ELF-1 (cell line): ENCODE measurements around the gene RNF167.

Experiments
- DNase-seq: peaks from one replicate; pipeline ENCODE4 v3.0.0-alpha.2; 2016; ENCODE audit warnings: low read depth, low spot score

RNF167 gene

DNA sequence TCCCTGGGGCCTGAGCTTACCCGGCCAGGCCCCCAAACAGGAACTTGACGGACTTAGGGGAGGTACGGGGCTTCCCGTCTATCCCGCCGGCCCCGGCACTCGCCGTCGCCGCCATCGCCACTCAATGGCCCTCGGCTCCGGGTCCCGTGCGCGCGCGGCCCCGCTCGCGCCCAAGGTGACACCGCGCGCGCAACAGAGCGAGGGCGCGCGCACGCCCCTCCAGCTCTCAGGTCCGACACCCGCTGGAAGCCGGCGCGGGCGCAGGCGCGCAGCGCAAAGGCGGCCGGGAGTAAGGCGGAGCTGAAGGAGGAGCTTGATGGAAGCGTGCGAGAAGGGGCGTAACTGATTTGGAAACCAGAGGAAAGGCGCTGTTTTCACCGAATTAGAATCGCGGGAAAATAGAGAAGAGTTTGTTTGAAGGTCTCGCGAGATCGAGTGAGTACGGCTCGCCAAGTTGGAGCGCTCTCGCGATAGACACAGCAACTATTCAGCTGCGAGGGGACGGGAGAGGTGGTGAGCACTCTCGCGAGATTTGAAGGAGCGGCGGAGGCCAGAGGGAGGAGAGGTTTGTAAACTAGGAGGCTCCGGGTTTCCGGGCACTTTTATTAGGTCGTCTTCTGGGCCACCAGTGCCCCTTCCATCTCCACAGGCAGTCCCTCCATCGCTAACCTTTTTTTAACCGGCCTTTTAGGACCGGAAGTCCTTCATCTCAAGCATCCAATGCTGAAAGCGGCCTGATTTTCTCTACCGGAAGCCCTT lies at the start of gene RNF167, which contains the start of gene SLC25A11:
Gene RNF167 (plus strand): TSS at position 473 of the 759 bp plus-strand sequence. CDS start 642 bp downstream, outside the sequence.
Gene SLC25A11 (minus strand): TSS at position 251 of the 759 bp plus-strand sequence. CDS start 136 bp downstream, at position 115.
- DNase-seq = peak; percentile 99

DNA sequence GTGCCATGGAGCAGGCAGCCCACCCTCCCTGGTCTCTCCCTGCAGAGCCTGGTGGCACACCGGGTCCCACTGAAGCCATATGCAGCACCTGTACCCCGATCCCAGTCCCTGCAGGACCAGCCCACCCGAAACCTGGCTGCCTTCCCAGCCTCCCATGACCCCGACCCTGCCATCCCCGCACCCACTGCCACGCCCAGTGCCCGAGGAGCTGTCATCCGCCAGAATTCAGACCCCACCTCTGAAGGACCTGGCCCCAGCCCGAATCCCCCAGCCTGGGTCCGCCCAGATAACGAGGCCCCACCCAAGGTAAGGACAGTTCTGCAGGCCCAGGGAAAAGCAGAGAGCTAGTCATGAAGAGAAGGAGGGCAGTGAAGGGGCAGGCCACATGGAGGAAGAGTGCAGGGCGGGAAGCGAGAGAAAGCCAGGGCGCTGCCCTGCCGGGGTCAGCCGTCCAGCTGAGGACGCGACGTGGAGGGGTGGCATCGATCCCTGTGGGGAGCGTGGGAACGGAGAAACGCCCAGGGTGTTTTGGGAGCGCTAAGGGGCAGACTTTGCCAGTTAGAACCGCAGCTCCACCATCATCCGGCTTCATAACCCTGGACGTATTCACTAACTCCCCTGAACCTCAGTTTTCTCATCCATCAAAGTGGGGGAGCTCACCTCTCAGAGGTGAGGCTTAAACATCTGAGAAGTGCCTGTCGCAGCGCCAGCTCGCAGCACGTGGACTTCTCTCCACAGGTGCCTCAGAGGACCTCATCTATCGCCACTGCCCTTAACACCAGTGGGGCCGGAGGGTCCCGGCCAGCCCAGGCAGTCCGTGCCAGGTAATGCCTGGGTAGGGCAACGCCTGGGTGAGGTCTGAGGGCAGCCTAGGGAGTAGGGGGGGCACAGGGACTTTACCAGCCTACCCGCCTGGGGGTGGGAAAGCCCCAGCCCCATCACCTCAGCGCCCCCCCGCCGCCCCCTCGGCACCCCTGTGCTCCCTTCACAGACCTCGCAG lies 48.4 kb upstream of the RNF167 start:
- DNase-seq = no peak

DNA sequence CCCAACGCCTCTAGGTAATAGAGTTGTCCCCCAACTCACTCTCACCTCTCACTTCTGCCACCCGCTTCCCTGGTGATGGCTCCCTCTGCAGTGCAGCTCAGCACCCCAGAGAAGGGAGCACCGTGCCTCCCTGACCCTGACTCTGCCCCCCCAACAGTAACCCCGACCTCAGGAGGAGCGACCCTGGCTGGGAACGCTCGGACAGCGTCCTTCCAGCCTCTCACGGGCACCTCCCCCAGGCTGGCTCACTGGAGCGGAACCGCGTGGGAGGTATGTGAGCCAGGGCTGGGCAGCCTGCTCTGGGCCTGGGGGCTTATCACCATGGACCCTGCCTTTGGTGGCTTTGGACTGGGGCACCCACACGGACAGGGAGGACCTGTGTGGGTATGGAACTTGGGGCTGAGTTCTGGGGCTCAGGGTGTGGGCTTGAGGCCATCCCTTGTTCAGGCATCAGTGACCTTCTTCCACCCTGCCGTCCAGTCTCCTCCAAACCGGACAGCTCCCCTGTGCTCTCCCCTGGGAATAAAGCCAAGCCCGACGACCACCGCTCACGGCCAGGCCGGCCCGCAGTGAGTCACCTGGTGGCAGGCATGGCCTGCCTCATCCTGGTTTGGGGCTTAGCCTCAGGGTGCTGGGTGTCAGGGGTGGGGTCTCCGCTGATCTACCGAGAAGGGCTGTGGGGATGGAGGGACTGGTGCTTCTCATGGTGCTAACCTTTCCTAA lies 47.4 kb upstream of the RNF167 start:
- DNase-seq = no peak

DNA sequence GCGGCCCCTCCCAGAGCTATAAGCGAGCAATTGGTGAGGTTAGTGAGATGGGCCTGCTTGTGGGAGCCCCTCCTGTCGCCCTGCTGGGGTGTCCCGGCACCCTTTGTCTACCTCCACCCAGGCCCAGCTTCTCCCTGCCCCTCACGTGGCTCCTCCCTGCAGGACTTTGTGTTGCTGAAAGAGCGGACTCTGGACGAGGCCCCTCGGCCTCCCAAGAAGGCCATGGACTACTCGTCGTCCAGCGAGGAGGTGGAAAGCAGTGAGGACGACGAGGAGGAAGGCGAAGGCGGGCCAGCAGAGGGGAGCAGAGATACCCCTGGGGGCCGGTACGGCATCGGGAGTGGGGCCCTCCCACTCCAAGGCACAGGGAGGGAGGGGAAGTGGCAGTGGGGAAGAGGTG lies 46.8 kb upstream of the RNF167 start:
- DNase-seq = no peak

DNA sequence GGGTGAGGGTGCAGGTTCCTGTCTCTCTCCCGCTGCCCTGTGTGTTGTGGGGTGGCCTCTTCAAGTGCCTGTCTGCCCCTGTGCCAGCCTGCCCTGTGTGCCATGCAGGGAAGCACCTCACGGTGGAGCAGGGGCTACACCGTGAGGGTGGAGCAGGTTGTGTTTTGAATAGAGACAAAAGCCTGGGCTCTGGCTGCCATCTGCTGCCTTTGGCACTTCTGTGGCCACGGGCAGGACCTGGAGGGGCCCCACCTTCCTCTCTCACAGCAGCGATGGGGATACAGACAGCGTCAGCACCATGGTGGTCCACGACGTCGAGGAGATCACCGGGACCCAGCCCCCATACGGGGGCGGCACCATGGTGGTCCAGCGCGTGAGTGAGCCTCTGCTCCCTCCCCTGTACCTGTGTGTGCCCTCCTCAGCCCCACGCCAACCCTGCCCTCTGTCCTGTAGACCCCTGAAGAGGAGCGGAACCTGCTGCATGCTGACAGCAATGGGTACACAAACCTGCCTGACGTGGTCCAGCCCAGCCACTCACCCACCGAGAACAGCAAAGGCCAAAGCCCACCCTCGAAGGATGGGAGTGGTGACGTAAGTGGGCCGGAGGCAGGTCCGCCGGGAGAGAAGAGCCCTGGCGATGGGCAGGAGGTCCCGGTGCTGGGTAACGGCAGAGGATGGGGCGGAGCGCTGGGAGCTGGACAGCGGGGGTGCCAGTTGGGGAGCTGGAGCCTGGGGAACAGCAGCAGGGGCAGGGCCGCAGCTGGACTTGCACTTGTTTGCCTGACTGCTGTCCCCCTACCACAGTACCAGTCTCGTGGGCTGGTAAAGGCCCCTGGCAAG lies 46.1 kb upstream of the RNF167 start:
- DNase-seq = no peak

DNA sequence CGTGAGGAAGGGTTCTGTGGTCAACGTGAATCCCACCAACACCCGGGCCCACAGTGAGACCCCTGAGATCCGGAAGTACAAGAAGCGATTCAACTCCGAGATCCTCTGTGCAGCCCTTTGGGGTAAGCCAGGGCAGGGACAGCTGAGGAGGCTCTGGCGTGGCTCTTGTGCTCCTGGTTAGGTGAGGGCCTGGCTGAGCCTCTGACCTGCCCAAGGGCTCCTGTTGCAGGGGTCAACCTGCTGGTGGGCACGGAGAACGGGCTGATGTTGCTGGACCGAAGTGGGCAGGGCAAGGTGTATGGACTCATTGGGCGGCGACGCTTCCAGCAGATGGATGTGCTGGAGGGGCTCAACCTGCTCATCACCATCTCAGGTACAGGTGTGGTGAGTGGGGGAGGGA lies 44.9 kb upstream of the RNF167 start:
- DNase-seq = no peak

DNA sequence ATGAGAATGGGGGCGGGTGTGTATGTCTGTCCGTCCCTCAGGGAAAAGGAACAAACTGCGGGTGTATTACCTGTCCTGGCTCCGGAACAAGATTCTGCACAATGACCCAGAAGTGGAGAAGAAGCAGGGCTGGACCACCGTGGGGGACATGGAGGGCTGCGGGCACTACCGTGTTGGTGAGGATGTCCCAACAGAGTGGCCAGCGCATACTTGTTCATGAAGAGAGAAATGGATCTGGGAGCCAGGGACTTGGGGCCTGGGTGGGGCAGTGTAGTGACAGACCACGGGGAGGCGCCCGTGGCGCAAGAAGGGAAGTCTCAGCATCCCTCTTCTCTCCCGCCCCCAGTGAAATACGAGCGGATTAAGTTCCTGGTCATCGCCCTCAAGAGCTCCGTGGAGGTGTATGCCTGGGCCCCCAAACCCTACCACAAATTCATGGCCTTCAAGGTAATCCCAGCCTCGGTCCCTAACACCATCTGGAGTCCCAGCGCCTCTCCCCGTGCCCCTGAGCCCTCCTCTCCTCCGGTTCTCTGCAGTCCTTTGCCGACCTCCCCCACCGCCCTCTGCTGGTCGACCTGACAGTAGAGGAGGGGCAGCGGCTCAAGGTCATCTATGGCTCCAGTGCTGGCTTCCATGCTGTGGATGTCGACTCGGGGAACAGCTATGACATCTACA lies 44.3 kb upstream of the RNF167 start:
- peak; percentile 79 for DNase-seq

DNA sequence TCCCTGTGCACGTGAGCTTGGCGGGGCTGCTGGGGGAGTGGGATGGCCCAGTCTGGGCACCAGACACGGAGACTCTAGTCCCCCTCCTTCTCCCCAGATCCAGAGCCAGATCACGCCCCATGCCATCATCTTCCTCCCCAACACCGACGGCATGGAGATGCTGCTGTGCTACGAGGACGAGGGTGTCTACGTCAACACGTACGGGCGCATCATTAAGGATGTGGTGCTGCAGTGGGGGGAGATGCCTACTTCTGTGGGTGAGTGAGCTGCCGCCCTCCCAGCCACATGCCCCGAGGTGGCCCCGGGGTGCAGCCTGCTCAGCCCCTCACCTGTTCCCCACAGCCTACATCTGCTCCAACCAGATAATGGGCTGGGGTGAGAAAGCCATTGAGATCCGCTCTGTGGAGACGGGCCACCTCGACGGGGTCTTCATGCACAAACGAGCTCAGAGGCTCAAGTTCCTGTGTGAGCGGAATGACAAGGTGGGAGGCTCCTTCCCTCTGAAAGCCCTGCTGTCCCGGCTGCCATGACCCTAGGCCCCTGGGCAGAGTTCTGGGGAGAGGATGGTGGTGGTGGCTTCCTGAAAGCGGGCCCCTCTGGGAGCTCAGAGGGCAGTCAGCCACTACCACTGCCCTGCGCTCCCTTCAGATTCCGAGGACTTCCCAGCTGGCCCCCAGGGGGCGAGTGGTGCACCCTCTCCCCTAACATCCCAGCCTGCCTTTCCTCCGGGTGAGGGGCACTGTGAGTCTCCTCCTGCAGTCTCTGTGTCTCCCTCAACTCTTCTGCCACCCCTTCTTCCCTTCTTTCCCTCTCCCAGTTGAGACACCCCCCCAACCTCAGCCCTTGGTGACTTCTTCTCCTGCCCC lies 43.5 kb upstream of the RNF167 start:
- DNase-seq = no peak

DNA sequence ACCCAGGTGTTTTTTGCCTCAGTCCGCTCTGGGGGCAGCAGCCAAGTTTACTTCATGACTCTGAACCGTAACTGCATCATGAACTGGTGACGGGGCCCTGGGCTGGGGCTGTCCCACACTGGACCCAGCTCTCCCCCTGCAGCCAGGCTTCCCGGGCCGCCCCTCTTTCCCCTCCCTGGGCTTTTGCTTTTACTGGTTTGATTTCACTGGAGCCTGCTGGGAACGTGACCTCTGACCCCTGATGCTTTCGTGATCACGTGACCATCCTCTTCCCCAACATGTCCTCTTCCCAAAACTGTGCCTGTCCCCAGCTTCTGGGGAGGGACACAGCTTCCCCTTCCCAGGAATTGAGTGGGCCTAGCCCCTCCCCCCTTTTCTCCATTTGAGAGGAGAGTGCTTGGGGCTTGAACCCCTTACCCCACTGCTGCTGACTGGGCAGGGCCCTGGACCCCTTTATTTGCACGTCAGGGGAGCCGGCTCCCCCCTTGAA lies 42.8 kb upstream of the RNF167 start:
- DNase-seq = no peak

DNA sequence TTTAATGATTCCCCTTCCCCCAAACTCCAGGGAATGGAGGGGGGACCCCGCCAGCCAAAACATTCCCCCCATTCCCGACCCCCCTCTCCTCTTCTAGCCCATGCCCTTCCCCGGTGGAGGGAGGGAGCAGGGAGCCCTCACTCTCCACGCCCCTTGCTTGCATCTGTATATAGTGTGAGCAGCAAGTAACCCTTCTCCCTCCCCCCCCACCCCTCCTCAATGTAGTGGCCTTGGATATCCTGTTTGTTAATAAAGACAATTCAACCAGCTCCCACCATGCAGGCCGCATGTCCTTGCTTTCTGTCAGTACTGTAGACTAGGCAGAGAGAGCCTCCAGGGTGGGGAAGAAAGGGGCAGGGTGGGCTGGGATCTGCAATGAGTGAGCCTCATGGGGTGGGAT lies 42.3 kb upstream of the RNF167 start:
- no peak for DNase-seq

DNA sequence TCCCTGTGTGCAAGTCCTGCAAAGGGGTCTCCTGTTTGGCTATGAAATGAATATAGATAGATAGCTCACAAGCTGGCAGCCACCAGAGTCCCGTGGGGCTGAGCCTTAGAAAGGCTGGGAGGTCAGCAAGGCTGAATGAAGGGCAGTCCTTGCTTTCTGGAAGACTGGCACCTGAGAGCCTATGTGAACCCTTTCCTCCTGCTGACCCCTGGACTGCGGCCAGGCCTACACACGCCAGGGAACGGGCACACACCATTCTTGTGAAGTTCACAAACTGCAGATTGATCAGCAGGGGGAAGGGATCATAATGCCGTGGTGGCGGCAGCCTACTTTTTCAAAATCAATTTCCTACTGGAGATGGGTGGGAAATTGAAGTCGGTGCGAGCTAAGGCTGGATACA lies 41.7 kb upstream of the RNF167 start:
- DNase-seq = no peak

DNA sequence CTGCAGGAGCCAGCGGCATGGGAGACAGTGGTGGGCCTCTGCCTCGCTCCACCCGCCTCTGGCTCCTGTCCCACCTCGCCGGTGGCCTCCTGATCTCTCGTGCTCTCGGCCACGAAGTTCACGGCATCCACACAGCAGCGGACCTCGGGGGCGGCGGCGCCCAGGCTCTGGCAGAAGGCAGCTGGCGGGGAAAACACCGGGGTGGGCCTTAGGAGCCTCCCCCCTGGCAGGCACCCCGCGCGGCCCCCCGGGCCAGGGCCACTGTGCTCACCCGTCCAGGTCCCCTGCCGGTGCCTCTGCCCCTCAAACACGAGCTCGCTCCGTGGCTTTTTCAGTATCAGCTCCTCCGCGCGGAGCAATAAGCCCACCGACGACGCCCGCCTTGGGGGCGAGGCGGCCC lies 41.1 kb upstream of the RNF167 start:
- no peak for DNase-seq

DNA sequence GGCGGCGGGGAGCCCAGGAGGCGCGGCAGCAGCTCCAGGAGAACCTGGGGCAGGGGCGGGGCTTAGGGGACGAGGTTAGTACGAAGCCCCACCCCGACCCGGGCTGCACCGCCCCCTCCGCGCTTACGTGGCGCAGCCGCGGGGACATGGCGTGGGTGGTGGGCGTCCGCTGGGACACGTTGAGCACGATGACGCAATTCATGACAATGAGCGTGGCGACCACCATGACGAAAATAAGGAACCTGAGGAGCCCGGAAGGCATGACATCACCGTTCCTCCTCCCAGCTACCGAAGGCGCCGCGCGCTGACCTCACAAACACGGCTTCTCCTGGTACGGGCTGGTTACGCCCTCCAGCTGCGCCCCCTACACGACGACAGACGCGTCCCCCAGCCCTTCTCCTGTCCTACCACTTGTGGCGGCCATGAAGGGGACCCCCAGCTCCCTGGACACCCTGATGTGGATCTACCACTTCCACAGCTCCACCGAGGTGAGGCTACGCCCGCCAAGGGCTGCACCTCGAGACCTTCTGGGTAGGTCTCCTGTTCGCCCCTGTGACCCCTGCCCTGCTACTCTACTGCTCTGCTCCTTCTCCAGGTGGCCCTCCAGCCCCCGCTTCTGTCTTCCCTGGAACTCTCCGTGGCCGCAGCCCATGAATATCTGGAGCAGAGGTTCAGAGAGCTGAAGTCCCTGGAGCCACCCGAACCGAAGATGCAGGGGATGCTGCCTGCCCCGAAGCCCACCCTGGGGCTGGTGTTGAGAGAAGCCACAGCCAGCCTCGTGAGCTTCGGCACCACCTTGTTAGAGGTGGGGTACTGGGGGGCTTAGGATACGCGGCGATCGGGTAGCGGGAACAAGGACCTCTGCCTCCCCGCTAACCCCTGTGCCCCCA lies 40.5 kb upstream of the RNF167 start, which contains the start of gene C17orf107:
Gene C17orf107 (plus strand): TSS at position 196 of the 890 bp plus-strand sequence. CDS start 227 bp downstream, at position 423.
- DNase-seq = peak; percentile 91

DNA sequence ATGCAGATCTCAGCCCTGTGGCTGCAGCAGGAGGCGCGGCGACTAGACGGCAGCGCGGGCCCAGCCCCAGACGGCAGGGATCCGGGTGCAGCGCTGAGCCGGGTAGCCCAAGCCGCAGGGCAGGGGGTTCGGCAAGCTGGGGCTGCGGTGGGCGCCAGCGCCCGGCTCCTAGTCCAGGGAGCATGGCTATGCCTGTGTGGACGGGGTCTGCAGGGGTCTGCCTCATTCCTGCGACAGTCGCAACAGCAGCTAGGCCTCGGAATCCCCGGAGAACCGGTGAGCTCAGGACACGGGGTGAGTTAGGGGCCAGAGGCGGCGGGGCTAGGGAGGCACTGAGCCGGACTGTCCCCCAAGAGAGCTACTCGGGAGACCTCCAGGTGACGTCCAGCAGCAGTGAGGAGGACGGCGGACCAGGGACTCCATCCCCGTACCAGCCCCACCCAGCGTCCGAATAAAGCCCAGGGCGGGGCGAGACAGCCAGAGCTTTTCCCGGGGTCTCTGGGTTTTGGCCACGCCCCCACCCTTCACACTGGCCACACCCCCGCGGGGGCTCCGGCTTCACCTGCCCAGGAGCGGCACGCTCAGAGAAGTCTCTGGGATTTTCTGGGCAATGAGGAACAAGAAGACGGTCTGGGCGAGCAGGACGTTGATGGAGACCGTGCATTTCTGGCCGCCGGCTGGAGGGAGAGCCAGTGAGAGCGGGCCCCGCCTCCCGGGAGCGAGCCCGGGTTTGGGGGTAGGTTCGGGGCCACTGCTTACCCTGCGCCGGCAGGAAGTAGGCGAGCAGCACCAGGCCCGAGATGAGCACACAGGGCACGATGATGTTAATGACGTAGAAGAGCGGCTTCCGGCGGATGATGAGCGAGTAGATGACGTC lies 39.6 kb upstream of the RNF167 start:
- DNase-seq = peak; percentile 87

DNA sequence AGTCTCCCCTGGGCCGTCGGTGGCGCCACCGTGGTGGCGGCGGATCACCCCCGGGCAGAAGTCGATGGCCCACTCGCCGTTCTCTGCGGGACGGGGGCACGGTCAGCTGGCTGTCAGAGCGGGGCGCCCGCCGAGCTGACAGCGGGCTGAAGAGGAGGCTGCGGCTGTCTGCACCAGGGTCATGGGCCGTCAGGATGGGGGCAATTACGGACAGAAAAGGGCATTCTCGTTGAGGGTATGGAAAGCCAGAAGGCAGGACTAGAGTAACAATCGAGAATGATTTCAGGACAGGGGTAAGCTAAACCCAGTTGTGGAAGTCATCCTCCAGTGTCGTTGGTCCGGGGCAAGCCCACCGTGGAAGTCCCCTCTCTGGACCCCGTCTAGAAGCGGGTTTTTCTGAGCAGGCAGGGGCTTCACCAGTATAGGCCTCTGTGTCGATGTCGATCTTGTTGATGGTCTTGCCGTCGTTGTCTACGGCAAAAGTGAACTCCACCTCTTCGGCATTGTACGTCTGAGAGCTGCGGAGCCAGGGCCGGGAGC lies 38.9 kb upstream of the RNF167 start:
- no peak for DNase-seq

DNA sequence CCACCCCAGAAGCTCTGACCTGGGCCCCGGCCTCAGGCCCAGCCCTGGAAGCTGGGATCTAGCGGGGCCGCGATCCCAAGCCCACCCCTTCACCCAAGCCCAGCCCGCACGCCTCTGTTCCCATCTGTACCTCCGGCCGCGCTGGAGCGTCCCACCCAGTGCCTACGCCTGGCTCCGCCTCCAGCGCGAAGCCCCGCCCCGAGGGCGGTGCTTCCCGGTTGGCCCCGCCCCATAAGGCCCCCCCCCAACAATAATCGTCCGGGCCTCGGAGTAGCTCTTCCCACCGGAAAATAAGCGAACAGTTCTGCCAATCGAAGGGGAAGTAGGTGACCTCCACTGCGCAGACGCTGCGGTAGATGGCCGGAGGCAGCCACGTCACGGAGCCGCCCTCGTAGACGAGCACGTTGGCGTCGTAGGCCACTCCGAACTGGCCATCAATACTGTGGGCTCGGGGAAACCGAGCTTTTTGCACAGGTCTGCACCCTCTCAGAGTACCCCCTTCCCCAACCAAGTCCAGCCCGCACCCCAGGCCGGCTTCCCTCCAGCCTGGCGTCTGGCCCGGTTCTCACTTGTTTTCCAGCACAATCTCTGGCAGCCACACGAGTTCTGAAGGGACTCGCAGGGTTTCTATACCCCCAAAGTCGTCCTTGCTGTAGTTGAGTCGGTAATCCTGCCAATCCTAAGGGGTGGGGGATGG lies 38.3 kb upstream of the RNF167 start:
- peak; percentile 68 for DNase-seq
